ENCODE data around the gene ANKRD63.

DNA sequence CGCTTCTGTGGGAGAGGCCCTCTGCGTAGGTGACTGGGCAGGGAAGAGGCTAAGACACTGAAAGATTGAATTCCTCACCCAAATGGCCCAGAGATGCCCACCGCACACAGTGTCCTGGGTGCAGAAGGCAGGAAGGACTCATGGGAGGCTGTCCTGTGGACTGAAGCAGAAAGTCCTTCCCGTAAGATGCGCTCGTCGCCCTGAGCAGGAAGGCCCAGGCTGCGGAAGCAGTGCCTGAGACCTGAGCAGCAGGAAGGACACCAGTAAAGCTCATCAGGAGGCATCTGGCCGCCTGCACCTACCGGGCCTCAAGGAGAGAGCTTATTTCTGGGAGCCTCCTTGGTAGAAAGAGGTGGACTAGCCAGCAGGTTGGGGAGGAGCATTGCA is 40.7 kb downstream of the ANKRD63 start:
- TF ChIP-seq EZH2phosphoT487 (IDR thresholded peaks at IDR 0.05): no peak
- TF ChIP-seq, protein P1, sequence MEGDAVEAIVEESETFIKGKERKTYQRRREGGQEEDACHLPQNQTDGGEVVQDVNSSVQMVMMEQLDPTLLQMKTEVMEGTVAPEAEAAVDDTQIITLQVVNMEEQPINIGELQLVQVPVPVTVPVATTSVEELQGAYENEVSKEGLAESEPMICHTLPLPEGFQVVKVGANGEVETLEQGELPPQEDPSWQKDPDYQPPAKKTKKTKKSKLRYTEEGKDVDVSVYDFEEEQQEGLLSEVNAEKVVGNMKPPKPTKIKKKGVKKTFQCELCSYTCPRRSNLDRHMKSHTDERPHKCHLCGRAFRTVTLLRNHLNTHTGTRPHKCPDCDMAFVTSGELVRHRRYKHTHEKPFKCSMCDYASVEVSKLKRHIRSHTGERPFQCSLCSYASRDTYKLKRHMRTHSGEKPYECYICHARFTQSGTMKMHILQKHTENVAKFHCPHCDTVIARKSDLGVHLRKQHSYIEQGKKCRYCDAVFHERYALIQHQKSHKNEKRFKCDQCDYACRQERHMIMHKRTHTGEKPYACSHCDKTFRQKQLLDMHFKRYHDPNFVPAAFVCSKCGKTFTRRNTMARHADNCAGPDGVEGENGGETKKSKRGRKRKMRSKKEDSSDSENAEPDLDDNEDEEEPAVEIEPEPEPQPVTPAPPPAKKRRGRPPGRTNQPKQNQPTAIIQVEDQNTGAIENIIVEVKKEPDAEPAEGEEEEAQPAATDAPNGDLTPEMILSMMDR (IDR thresholded peaks at IDR 0.05): no peak
